H1 (cell line): ENCODE measurements around the gene ARID2. TPM values are rescaled to one million over a fixed set of nuclear protein-coding genes. Genes with fewer than 3 reads are reported as not detected.

Source experiments
- CTCF ChIA-PET: fragments of 300-600 bp; sonication (Branson Sonifier 250); formaldehyde crosslinking; loops from one replicate; lab custom pipeline; 2021; ENCODE audit not compliant: partially characterized antibody; lab: Charles Lee
- POLR2A ChIA-PET: fragments of 300-600 bp; sonication (Branson Sonifier 250); formaldehyde crosslinking; loops from one replicate; lab custom pipeline; 2021; ENCODE audit warnings: inconsistent platforms; ENCODE audit not compliant: partially characterized antibody; lab: Charles Lee
- DNase-seq, 2 experiments: peaks; one replicate each; pipeline versions ENCODE4 v3.0.0 to v3.0.0-alpha.2; 2010 to 2022; ENCODE audit warnings: low spot score in 2 of 2, low read depth in 1 of 2, mixed read lengths in 1 of 2
- FAIRE-seq: peaks from 2 replicates; lab custom pipeline; 2011; peaks lifted over from hg19 to GRCh38; lab: Jason Lieb, UNC
- H2AFZ ChIP-seq: 2 replicates; pipeline ENCODE4 v1.8.1; 2012; ENCODE audit warnings: low read length, inconsistent platforms
- H2AK5ac ChIP-seq: 2 replicates; pipeline ENCODE4 v1.6.1; 2013; ENCODE audit warnings: low read depth, low read length
- H2BK120ac ChIP-seq: replicated peaks from 2 replicates; pipeline ENCODE3; 2013; ENCODE audit warnings: low read depth, low read length, inconsistent platforms
- H2BK12ac ChIP-seq: 2 replicates; pipeline ENCODE4 v1.6.1; 2013; ENCODE audit warnings: low read depth, low read length
- H2BK15ac ChIP-seq: 2 replicates; pipeline ENCODE4 v1.6.1; 2013; ENCODE audit warnings: low read length
- H2BK20ac ChIP-seq: 2 replicates; pipeline ENCODE4 v1.6.1; 2013; ENCODE audit warnings: low read length
- H2BK5ac ChIP-seq: 2 replicates; pipeline ENCODE4 v1.6.1; 2013; ENCODE audit warnings: low read depth, low read length
- H3K14ac ChIP-seq: 2 replicates; pipeline ENCODE4 v1.6.1; 2013; ENCODE audit warnings: inconsistent platforms; ENCODE audit not compliant: insufficient read length
- H3K18ac ChIP-seq: 2 replicates; pipeline ENCODE4 v1.6.1; 2013; ENCODE audit warnings: low read length; ENCODE audit errors: extremely low read depth
- H3K23ac ChIP-seq: 2 replicates; pipeline ENCODE4 v1.6.1; 2013; ENCODE audit warnings: inconsistent platforms; ENCODE audit not compliant: insufficient read length
- H3K23me2 ChIP-seq: 2 replicates; pipeline ENCODE4 v1.6.1; 2013; ENCODE audit warnings: low read depth, low read length
- H3K27ac ChIP-seq: 2 replicates; pipeline ENCODE4 v1.6.1; 2011; ENCODE audit warnings: low read depth, low read length, inconsistent platforms
- H3K27me3 ChIP-seq, 4 experiments: replicated peaks in 1 of 4; 1 replicate in 1 of 4; 2 replicates in 3 of 4; pipeline versions ENCODE4 v1.6.1 to v1.8.1; 2011 to 2013; ENCODE audit warnings: low read length in 3 of 4, mild to moderate bottlenecking in 3 of 4, inconsistent platforms in 2 of 4, mixed read lengths in 2 of 4, moderate library complexity in 1 of 4; ENCODE audit not compliant: control insufficient read depth in 3 of 4, insufficient read depth in 3 of 4; ENCODE audit errors: extremely low read depth in 1 of 4
- H3K36me3 ChIP-seq, 4 experiments: 2 replicates each; pipeline versions ENCODE4 v1.6.1 to v1.8.1; 2011 to 2013; ENCODE audit warnings: mild to moderate bottlenecking in 4 of 4, low read length in 3 of 4, moderate library complexity in 2 of 4, control low read depth in 1 of 4, inconsistent platforms in 1 of 4; ENCODE audit not compliant: insufficient read depth in 4 of 4, control insufficient read depth in 2 of 4
- H3K4ac ChIP-seq: replicated peaks from 2 replicates; pipeline ENCODE3; 2013; ENCODE audit warnings: low read length, low read depth, mixed read lengths, inconsistent platforms; ENCODE audit not compliant: insufficient read length
- H3K4me1 ChIP-seq, 4 experiments: replicated peaks in 1 of 4; 1 replicate in 1 of 4; 2 replicates in 3 of 4; pipeline versions ENCODE4 v1.6.1 to v1.8.1; 2011 to 2013; ENCODE audit warnings: low read length in 3 of 4, inconsistent platforms in 2 of 4, mixed read lengths in 1 of 4; ENCODE audit not compliant: insufficient read depth in 4 of 4, control insufficient read depth in 3 of 4
- H3K4me2 ChIP-seq, 2 experiments: 2 replicates each; pipeline versions ENCODE4 v1.6.1 to v1.8.1; 2011 to 2013; ENCODE audit warnings: low read depth in 2 of 2, low read length in 2 of 2, control low read depth in 1 of 2, inconsistent platforms in 1 of 2, mild to moderate bottlenecking in 1 of 2; ENCODE audit not compliant: insufficient read depth in 1 of 2
- H3K4me3 ChIP-seq, 4 experiments: fragments of 200-600, 300-600 bp in 1 of 4; sonication (generic), shearing (Covaris generic), sonication (Bioruptor Twin) in 1 of 4; 2 replicates each; pipeline versions ENCODE4 v1.5.1 to v1.8.1; 2011 to 2016; ENCODE audit warnings: low read length in 4 of 4, low read depth in 3 of 4, control low read depth in 2 of 4, inconsistent platforms in 2 of 4, mild to moderate bottlenecking in 2 of 4, mixed read lengths in 1 of 4, moderate library complexity in 1 of 4; ENCODE audit not compliant: insufficient read depth in 2 of 4; ENCODE audit errors: extremely low read depth in 1 of 4
- H3K56ac ChIP-seq: replicated peaks from 2 replicates; pipeline ENCODE3; 2013; ENCODE audit warnings: low read depth, mild to moderate bottlenecking, mixed read lengths, low read length, inconsistent platforms; ENCODE audit not compliant: insufficient read length
- H3K79me1 ChIP-seq: 2 replicates; pipeline ENCODE4 v1.6.1; 2013; ENCODE audit warnings: low read depth, low read length, control low read depth
- H3K79me2 ChIP-seq, 2 experiments: 2 replicates each; pipeline versions ENCODE4 v1.6.1 to v1.8.1; 2012 to 2013; ENCODE audit warnings: low read length in 2 of 2, mild to moderate bottlenecking in 2 of 2, inconsistent platforms in 1 of 2; ENCODE audit not compliant: insufficient read depth in 2 of 2, control insufficient read depth in 1 of 2
- H3K9ac ChIP-seq, 4 experiments: replicated peaks in 1 of 4; 1 replicate in 1 of 4; 2 replicates in 3 of 4; pipeline versions ENCODE4 v1.6.1 to v1.8.1; 2011 to 2013; ENCODE audit warnings: low read depth in 3 of 4, low read length in 3 of 4, control low read depth in 2 of 4, mild to moderate bottlenecking in 2 of 4, moderate library complexity in 2 of 4, inconsistent platforms in 1 of 4; ENCODE audit errors: extremely low read depth in 1 of 4
- H3K9me3 ChIP-seq, 2 experiments: 2 replicates each; pipeline versions ENCODE4 v1.6.1 to v1.8.1; 2012 to 2013; ENCODE audit warnings: mild to moderate bottlenecking in 2 of 2, moderate library complexity in 2 of 2, control low read depth in 1 of 2, inconsistent platforms in 1 of 2, low read depth in 1 of 2, low read length in 1 of 2, mixed read lengths in 1 of 2; ENCODE audit not compliant: insufficient read depth in 2 of 2
- H4K20me1 ChIP-seq, 2 experiments: replicated peaks in 1 of 2; 2 replicates each; pipeline versions ENCODE3 to v1.8.1; 2011 to 2013; ENCODE audit warnings: inconsistent platforms in 2 of 2, low read length in 2 of 2, mild to moderate bottlenecking in 1 of 2; ENCODE audit not compliant: insufficient read depth in 2 of 2, control insufficient read depth in 1 of 2
- H4K5ac ChIP-seq: 2 replicates; pipeline ENCODE4 v1.6.1; 2013; ENCODE audit warnings: low read length, low read depth, mixed read lengths, inconsistent platforms; ENCODE audit not compliant: insufficient read length
- H4K8ac ChIP-seq: 2 replicates; pipeline ENCODE4 v1.8.0; 2013; ENCODE audit warnings: mild to moderate bottlenecking, moderate library complexity, low read length, inconsistent platforms; ENCODE audit not compliant: insufficient read depth; ENCODE audit errors: extremely low read depth
- H4K91ac ChIP-seq: replicated peaks from 2 replicates; pipeline ENCODE3; 2013; ENCODE audit warnings: low read length, mixed read lengths, inconsistent platforms; ENCODE audit not compliant: insufficient read length
- ATF2 ChIP-seq: IDR thresholded peaks from 2 replicates; pipeline ENCODE4 v1.6.1; 2012; ENCODE audit warnings: low read length, inconsistent platforms
- BCL11A ChIP-seq, 2 experiments: IDR thresholded peaks; one replicate each; pipeline ENCODE4 v1.6.1; 2011; ENCODE audit warnings: low read depth in 2 of 2, low read length in 2 of 2, mild to moderate bottlenecking in 2 of 2
- CEBPB ChIP-seq: IDR thresholded peaks from 2 replicates; pipeline ENCODE4 v1.6.1; 2012; ENCODE audit warnings: low read depth, low read length
- GABPA ChIP-seq: IDR thresholded peaks from 2 replicates; pipeline ENCODE4 v1.6.1; 2011; ENCODE audit warnings: mild to moderate bottlenecking, low read length, moderate library complexity, borderline replicate concordance; ENCODE audit not compliant: insufficient read depth
- JUND ChIP-seq: IDR thresholded peaks from 2 replicates; pipeline ENCODE4 v1.6.1; 2011; ENCODE audit warnings: mild to moderate bottlenecking, improper control_type of control experiment, low read length
- MAX ChIP-seq: IDR thresholded peaks from 2 replicates; pipeline ENCODE4 v1.6.1; 2012; ENCODE audit warnings: inconsistent platforms
- RXRA ChIP-seq: IDR thresholded peaks from 2 replicates; pipeline ENCODE4 v1.6.1; 2011; ENCODE audit warnings: low read depth, mild to moderate bottlenecking, low read length, moderate library complexity; ENCODE audit not compliant: insufficient read depth
- SIRT6 ChIP-seq: IDR thresholded peaks from one replicate; pipeline ENCODE4 v1.7.1; 2012; ENCODE audit warnings: low read length, inconsistent platforms
- SP4 ChIP-seq: IDR thresholded peaks from 2 replicates; pipeline ENCODE4 v1.6.1; 2012; ENCODE audit warnings: low read length, inconsistent platforms
- USF2 ChIP-seq: IDR thresholded peaks from 2 replicates; pipeline ENCODE4 v1.6.1; 2011; ENCODE audit warnings: low read length, improper control_type of control experiment
- YY1 ChIP-seq: IDR thresholded peaks from 2 replicates; pipeline ENCODE4 v1.6.1; 2011; ENCODE audit warnings: low read depth, mild to moderate bottlenecking, low read length
- WGBS, 2 experiments: shearing (Covaris generic) in 1 of 2; methylation state at CpG; one replicate each; pipeline versions ENCODE4 v1.1.6 to v1.1.7; 2013 to 2015; ENCODE audit warnings: low lambda C conversion rate in 2 of 2, mixed read lengths in 2 of 2, inconsistent platforms in 1 of 2, low coverage in 1 of 2, missing lambda C conversion rate in 1 of 2; ENCODE audit not compliant: insufficient replicate concordance in 2 of 2, insufficient coverage in 1 of 2, insufficient read length in 1 of 2; ENCODE audit errors: extremely low coverage in 1 of 2, missing lambda C conversion rate in 1 of 2; 5-methylcytosine and 5-hydroxymethylcytosine counted together
- polyA plus RNA-seq, 7 experiments: library from polyadenylated mRNA; depleted of rRNA in 3 of 7; stranded (reverse) in 5 of 7; unstranded in 2 of 7; fragments of >200 nt in 5 of 7; fragments of 200-250 nt in 2 of 7; gene quantifications; 1 replicate in 5 of 7; 2 replicates in 1 of 7; 4 replicates in 1 of 7; pipeline versions ENCODE4 v1.2.1 to v1.2.3, GENCODE V29; 2011 to 2013; ENCODE audit warnings: missing spikeins in 2 of 7, mixed read lengths in 2 of 7
- total RNA-seq: library from RNA; stranded (reverse); fragmentation: NEBNext Ultra II Directional; extraction: Animal tissue kit (Norgen Biotek cat#: 25700); gene quantifications from 2 replicates; pipeline ENCODE4 v1.2.1, GENCODE V29; 2021

Gene ARID2
- total and polyA plus RNA-seq, 2 of the 8 experiments (the other 6 are each of a cell fraction or from before 2014, with no cell fraction given) = 32.0 to 45.2 TPM

GRCh38 chr12:45774508-45775162 is 45.1 kb downstream of the ARID2 start:
- no peak overlapping the region for H3K27ac ChIP-seq
- peaks cover 9% of the 10 kb centered on the region in 2 experiments for H4K20me1 ChIP-seq
- no peak for DNase-seq
- H3K4me1 ChIP-seq = peaks cover 0 to 4% (median 2%) of the 10 kb centered on the region in 4 experiments; a peak in 3 of 7 replicates
- H3K23me2 ChIP-seq = no peaks in the 10 kb centered on the region
- H3K23ac ChIP-seq = no peak overlapping the region
- POLR2A ChIA-PET = interaction anchor here (1.6 kb wide), 1 partner anchor 11 kb away, joined by 5 read pairs; no protein-coding TSS in a partner anchor
- H3K4me2 ChIP-seq = no peak overlapping the region
- no peaks in the 10 kb centered on the region for H3K9me3 ChIP-seq
- H3K79me1 ChIP-seq = peaks cover 3% of the 10 kb centered on the region
- H3K14ac ChIP-seq = no peak overlapping the region
- FAIRE-seq = no peak
- H3K79me2 ChIP-seq = peaks cover 0 to 87% of the 10 kb centered on the region in 2 experiments; a peak in 2 of 4 replicates
- no peak overlapping the region for H3K4me3 ChIP-seq
- H3K4ac ChIP-seq = no peak overlapping the region
- WGBS, 2 experiments = 83% methylated on average over 5 of the region's 5 CpGs; no CpG with 5 or more reads in 1 of the 2 experiments
- no peak overlapping the region for H3K9ac ChIP-seq
- no peak overlapping the region for H2BK120ac ChIP-seq
- H3K27me3 ChIP-seq = no peaks in the 10 kb centered on the region
- CTCF ChIA-PET = no interaction called here
- H3K36me3 ChIP-seq = no peaks in the 10 kb centered on the region
- no peak overlapping the region for H2AFZ ChIP-seq
- H2BK20ac ChIP-seq = no peak overlapping the region
- no peak overlapping the region for H4K5ac ChIP-seq
- H3K56ac ChIP-seq = no peak overlapping the region
- no peak overlapping the region for H2BK12ac ChIP-seq
- H4K8ac ChIP-seq = no peak overlapping the region
- H4K91ac ChIP-seq = no peak overlapping the region
- no peak overlapping the region for H2BK15ac ChIP-seq
- no peak overlapping the region for H2BK5ac ChIP-seq
- no peak overlapping the region for H3K18ac ChIP-seq
- no peak overlapping the region for H2AK5ac ChIP-seq
- TF ChIP-seq USF2 = no peak
- TF ChIP-seq SP4 = no peak
- TF ChIP-seq YY1 = no peak
- no peak for TF ChIP-seq SIRT6
- TF ChIP-seq MAX = no peak
- TF ChIP-seq JUND = no peak
- no peak for TF ChIP-seq CEBPB
- no peak for TF ChIP-seq BCL11A (IDR thresholded peaks at IDR 0.05; ENCODE audit: low read depth in 2 of 2, low read length in 2 of 2)
- no peak for TF ChIP-seq ATF2
- no peak for TF ChIP-seq RXRA
- TF ChIP-seq GABPA = no peak
